COLO668 (cell line): ENCODE measurements around the gene MTUS2.

Source experiments
- DNase-seq: peaks from one replicate; lab custom pipeline; 2025; ENCODE audit not compliant: unreplicated experiment; lab: John Stamatoyannopoulos, UW

Gene MTUS2

GRCh38 chr13:29515372-29515771 lies 695.2 kb downstream of the MTUS2 start:
- DNase-seq = no peak

GRCh38 chr13:29516012-29516411 lies 695.9 kb downstream of the MTUS2 start:
- DNase-seq = no peak

GRCh38 chr13:29516880-29517279 lies 696.7 kb downstream of the MTUS2 start:
- no peak for DNase-seq

- no peak for DNase-seq
These were observed 699.8 kb downstream of the MTUS2 start for GRCh38 chr13:29519921-29520320.

GRCh38 chr13:29520671-29521070 lies 700.5 kb downstream of the MTUS2 start:
- no peak for DNase-seq

- no peak for DNase-seq
These were observed 701.2 kb downstream of the MTUS2 start for GRCh38 chr13:29521336-29521735.

GRCh38 chr13:29522044-29522685 lies 702.0 kb downstream of the MTUS2 start:
- DNase-seq = no peak

GRCh38 chr13:29523199-29523961 lies 703.2 kb downstream of the MTUS2 start:
- no peak for DNase-seq

GRCh38 chr13:29524176-29524575 lies 704.0 kb downstream of the MTUS2 start:
- DNase-seq = no peak

- no peak for DNase-seq
These were observed 704.5 kb downstream of the MTUS2 start for GRCh38 chr13:29524641-29525040.

- no peak for DNase-seq
These were observed 705.6 kb downstream of the MTUS2 start for GRCh38 chr13:29525757-29526156.

- no peak for DNase-seq
These were observed 706.6 kb downstream of the MTUS2 start for GRCh38 chr13:29526741-29527140.

GRCh38 chr13:29527511-29527910 lies 707.4 kb downstream of the MTUS2 start:
- no peak for DNase-seq

GRCh38 chr13:29527916-29528315 lies 707.8 kb downstream of the MTUS2 start:
- no peak for DNase-seq

- no peak for DNase-seq
These were observed 709.6 kb downstream of the MTUS2 start for GRCh38 chr13:29529754-29530153.

- no peak for DNase-seq
These were observed 710.8 kb downstream of the MTUS2 start for GRCh38 chr13:29530901-29531300.

- DNase-seq = no peak
These were observed 712.0 kb downstream of the MTUS2 start for GRCh38 chr13:29532116-29532515.

GRCh38 chr13:29532821-29533220 lies 712.7 kb downstream of the MTUS2 start:
- DNase-seq = no peak

GRCh38 chr13:29534083-29534482 lies 713.9 kb downstream of the MTUS2 start:
- DNase-seq = no peak

- no peak for DNase-seq
These were observed 715.8 kb downstream of the MTUS2 start for GRCh38 chr13:29535663-29536655.

GRCh38 chr13:29536853-29537252 lies 716.7 kb downstream of the MTUS2 start:
- DNase-seq = no peak
